WI38 (cell line): ENCODE results near the gene SLC29A1.

ENCODE experiments used
- H3K4me3 ChIP-seq: 2 replicates; pipeline ENCODE4 v1.5.1; 2011; ENCODE audit warnings: low read depth, mild to moderate bottlenecking, control low read depth, low read length
- CTCF ChIP-seq: IDR thresholded peaks from 2 replicates; pipeline ENCODE4 v1.5.1; 2012; ENCODE audit warnings: low read depth, mild to moderate bottlenecking, control low read depth, low read length

Gene SLC29A1

GRCh38 chr6:44198684-44199083, 24.7 kb upstream of the SLC29A1 start:
- H3K4me3 ChIP-seq: no peak overlapping the region
- TF ChIP-seq CTCF: no peak

DNA sequence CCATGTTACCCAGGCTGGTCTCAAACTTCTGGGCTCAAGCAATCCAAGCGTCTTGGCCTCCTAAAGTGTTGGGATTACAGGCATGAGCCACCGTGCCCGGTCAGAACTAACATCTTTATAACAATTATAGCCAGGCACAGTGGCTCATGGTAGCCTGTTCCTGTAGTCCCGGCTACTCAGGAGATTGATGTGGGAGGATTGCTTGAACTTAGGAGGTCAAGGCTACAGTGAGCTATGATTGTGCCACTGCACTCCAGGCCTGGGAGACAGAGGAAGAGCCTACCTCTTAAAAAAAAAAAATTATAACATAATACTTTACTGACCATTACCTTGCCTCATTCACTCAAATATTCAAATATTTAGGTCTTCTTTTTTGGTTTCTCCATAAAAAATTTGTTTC, 23.5 kb upstream of the SLC29A1 start:
- no peak for TF ChIP-seq CTCF

GRCh38 chr6:44201200-44201599, 22.2 kb upstream of the SLC29A1 start:
- no peak overlapping the region for H3K4me3 ChIP-seq
- no peak for TF ChIP-seq CTCF

More for the DNA sequence above, 23.5 kb upstream of the SLC29A1 start:
- H3K4me3 ChIP-seq: no peak overlapping the region

GRCh38 chr6:44201638-44202303, 21.6 kb upstream of the SLC29A1 start:
- H3K4me3 ChIP-seq: no peak overlapping the region
- TF ChIP-seq CTCF: no peak

DNA sequence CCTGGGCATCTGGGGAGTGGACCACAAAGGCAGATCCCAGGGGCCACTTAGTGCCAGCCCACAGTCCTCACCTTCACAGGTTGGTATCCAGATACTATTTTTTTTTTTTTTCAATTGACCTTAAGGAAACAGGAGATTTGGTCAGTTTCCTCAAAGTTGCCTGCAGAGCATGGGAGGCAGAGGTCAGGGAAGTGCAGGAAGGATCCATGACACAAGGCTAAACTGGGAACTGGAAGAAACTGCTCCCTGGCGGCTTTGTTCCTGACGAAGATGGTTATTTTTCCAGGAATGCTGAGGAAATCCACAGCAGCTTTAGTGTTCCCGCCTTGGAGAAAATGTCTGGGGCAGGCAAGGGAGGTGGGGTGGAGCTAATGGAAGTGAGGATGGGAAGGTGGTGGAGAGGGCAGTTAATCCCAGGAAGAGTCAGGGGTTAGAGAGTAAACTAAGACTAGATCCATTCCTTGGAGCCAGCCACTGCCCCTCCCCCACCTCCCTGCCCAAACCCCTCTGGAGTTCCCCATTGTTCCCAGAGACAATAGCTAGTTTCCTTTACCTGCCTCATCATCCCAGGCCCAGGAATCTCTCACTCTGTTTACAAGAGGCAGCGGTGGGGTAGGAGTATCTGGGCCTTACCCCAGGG, 20.9 kb upstream of the SLC29A1 start:
- TF ChIP-seq CTCF: no peak
- H3K4me3 ChIP-seq: no peak overlapping the region

GRCh38 chr6:44202972-44203750, 20.2 kb upstream of the SLC29A1 start:
- TF ChIP-seq CTCF: no peak
- no peak overlapping the region for H3K4me3 ChIP-seq

- no peak overlapping the region for H3K4me3 ChIP-seq
- no peak for TF ChIP-seq CTCF
These were observed 19.4 kb upstream of the SLC29A1 start for GRCh38 chr6:44203955-44204354.
